Upper lobe of left lung (tissue), 6 donors: ENCODE data around the gene GTF2IRD1. TPM values are rescaled to one million over a fixed set of nuclear protein-coding genes. Genes with fewer than 3 reads are reported as not detected.

ENCODE experiments used
- ATAC-seq, 2 donors: fragments of 200-7000 bp; cut with Tn5 transposase; one replicate each; pipeline ENCODE4 v1.9.1; 2022; ENCODE audit warnings: mild to moderate bottlenecking in 2 of 2, moderate library complexity in 2 of 2; ENCODE audit not compliant: low FRiP score in 2 of 2
- DNase-seq, 2 donors: peaks; one replicate each; pipeline ENCODE4 v3.0.0-alpha.2; 2019 to 2020
- H3K27ac ChIP-seq, 4 donors: fragments of 200-600 bp; sonication (generic); one replicate each; pipeline ENCODE4 v1.5.1; 2016 to 2019
- H3K27me3 ChIP-seq, 4 donors: fragments of 200-600 bp; sonication (generic); one replicate each; pipeline ENCODE4 v1.5.1; 2017 to 2019
- H3K36me3 ChIP-seq, 4 donors: fragments of 200-600 bp; sonication (generic); one replicate each; pipeline ENCODE4 v1.5.1; 2016 to 2019
- H3K4me1 ChIP-seq, 4 donors: fragments of 200-600 bp; sonication (generic); one replicate each; pipeline ENCODE4 v1.5.1; 2018 to 2019
- H3K4me3 ChIP-seq, 4 donors: fragments of 200-600 bp; sonication (generic); one replicate each; pipeline ENCODE4 v1.5.1; 2017 to 2019; ENCODE audit warnings: mild to moderate bottlenecking in 2 of 4, moderate library complexity in 1 of 4
- H3K9me3 ChIP-seq, 4 donors: fragments of 200-600 bp; sonication (generic); one replicate each; pipeline ENCODE4 v1.5.1; 2018 to 2019
- EP300 ChIP-seq, 4 donors: sonication (generic); formaldehyde crosslinking; IDR thresholded peaks; one replicate each; pipeline ENCODE4 v1.5.1; 2017; ENCODE audit warnings: antibody characterized with exemption in 4 of 4, control low read depth in 2 of 4
- POLR2A ChIP-seq, 4 donors: fragments of 450-650 bp; IDR thresholded peaks; one replicate each; pipeline ENCODE4 v1.5.1; 2016 to 2017; ENCODE audit warnings: antibody characterized with exemption in 4 of 4, mild to moderate bottlenecking in 2 of 4
- POLR2AphosphoS5 ChIP-seq, 2 donors: sonication (generic); formaldehyde crosslinking; IDR thresholded peaks; one replicate each; pipeline ENCODE4 v1.5.1; 2017; ENCODE audit warnings: antibody characterized with exemption in 2 of 2
- WGBS, 2 donors: methylation state at CpG; one replicate each; pipeline ENCODE4 v1.1.5; 2017 to 2018; 5-methylcytosine and 5-hydroxymethylcytosine counted together
- total RNA-seq, 6 donors: library from RNA; depleted of rRNA in 4 of 6; stranded (reverse); fragments of >200 nt in 4 of 6; gene quantifications; one replicate each; pipeline versions ENCODE4 v1.1.0 to v1.2.1, GENCODE V29; 2016 to 2021
- TF ChIP-seq, protein P1 (sequence below), 6 experiments: fragments of 450-650 bp in 4 of 6; fragments of 200-600 bp in 2 of 6; sonication (generic) in 2 of 6; IDR thresholded peaks; one replicate each; pipeline ENCODE4 v1.5.1; 2016 to 2019; ENCODE audit warnings: antibody characterized with exemption in 6 of 6
- donor health status: DM: no; HTN: no; CAD: no; lungs with moderate emphysema.
- donor health status: DM: no; HTN: yes; CAD: no; lungs with severe emphysema.

The GTF2IRD1 gene
- total RNA-seq, 6 donors from 2014 or later: 16.4 to 41.9 (median 28.1) TPM

DNA sequence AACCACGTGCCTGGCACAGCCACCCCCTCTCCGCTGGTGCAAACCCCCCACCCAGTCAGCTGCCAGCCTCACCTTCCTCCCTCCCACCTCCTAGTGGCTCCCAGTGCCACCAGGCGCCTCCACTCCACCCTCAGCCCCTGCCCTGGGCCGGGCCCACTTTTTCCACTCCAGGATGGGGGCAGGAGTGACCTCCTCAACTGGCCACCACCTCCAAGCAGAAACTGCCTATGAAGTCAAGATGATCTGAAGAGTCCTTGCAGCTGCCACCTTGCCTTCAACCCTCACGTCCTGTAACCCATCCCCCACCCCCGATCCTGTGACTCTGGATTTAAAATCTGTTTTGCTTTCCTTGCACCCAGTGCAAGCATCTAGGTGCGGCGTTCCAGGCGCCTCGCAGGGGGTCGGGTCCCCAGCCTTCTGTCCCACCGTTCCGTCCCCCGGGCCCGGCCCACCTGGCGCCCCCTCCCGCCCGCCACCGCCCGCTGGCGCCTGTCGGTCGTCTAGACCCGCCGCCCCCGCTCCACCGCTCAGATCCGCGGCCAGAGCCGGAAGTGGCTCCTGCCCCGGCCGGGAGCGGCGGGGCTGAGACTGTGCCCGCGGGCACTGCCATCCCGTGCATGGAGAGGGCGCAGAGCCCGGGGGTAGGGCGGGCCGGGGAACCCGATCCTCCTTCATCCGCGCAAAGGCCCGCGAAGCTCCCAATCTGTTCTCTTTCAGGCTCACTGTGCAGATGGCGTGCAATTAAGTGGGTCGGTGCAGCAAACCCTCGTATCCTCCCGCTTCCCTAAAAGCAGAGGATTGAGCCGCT is 152.6 kb downstream of the GTF2IRD1 start:
- Histone ChIP-seq H3K4me3 (peak overlapping the region; percentile 24 to 59 (median 49)), H3K36me3 (peaks cover 0 to 6% (median under 1%) of the 10 kb centered on the region in 4 donors), H3K27me3 (no peaks in the 10 kb centered on the region), H3K4me1 (peaks cover 11 to 26% (median 18%) of the 10 kb centered on the region in 4 donors), H3K27ac (peak overlapping the region; percentile 49 to 87 (median 78)), H3K9me3 (no peaks in the 10 kb centered on the region)
- ATAC-seq: peak; percentile 68 to 78
- DNase-seq: peak; percentile 64 to 91
- WGBS, 2 donors: 7 to 8% methylated on average over 22 to 24 of the region's 51 CpGs
- TF ChIP-seq POLR2AphosphoS5 (IDR thresholded peaks at IDR 0.05) (no peak), POLR2A (IDR thresholded peaks at IDR 0.05) (peak in 1 of 4 donors; percentile 32), EP300 (IDR thresholded peaks at IDR 0.05) (no peak)
- TF ChIP-seq, protein P1, sequence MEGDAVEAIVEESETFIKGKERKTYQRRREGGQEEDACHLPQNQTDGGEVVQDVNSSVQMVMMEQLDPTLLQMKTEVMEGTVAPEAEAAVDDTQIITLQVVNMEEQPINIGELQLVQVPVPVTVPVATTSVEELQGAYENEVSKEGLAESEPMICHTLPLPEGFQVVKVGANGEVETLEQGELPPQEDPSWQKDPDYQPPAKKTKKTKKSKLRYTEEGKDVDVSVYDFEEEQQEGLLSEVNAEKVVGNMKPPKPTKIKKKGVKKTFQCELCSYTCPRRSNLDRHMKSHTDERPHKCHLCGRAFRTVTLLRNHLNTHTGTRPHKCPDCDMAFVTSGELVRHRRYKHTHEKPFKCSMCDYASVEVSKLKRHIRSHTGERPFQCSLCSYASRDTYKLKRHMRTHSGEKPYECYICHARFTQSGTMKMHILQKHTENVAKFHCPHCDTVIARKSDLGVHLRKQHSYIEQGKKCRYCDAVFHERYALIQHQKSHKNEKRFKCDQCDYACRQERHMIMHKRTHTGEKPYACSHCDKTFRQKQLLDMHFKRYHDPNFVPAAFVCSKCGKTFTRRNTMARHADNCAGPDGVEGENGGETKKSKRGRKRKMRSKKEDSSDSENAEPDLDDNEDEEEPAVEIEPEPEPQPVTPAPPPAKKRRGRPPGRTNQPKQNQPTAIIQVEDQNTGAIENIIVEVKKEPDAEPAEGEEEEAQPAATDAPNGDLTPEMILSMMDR (IDR thresholded peaks at IDR 0.05): no peak

DNA sequence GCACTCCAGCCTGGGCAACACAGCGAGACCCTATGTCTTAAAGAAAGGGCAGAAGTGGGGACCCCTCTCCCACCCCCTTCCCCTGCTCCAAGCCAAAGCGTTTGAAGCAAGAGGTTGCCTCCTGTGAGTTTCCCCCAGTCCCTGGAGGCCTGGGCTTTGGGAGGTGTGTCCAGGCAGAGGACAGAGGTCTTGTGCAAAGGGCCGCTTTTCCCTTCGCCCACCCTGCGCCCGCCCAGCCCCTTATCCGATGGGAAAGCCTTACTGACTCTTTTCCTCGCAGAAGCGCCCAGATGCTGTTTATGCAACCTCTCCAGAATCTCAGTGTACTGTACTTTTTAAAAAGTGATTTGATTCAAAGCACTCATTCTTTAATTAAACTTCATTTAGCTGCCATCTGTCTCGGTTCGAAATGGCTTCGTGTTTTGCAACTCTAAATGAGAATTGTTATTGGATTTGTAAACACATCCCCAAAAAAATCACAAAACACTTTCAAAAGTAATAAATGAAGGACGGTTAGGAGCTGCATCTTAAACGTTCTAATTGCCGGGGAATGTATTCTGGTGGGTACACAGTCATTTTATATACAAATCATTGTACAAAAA is 153.3 kb downstream of the GTF2IRD1 start:
- TF ChIP-seq, protein P1 (IDR thresholded peaks at IDR 0.05): no peak
- TF ChIP-seq POLR2A (IDR thresholded peaks at IDR 0.05) (no peak), POLR2AphosphoS5 (IDR thresholded peaks at IDR 0.05) (no peak), EP300 (IDR thresholded peaks at IDR 0.05) (no peak)
- H3K27me3 ChIP-seq: no peaks in the 10 kb centered on the region
- no peaks in the 10 kb centered on the region for H3K9me3 ChIP-seq
- peak overlapping the region; percentile 24 to 59 (median 49) for H3K4me3 ChIP-seq
- DNase-seq (peak in 1 of 2 donors; percentile 49), ATAC-seq (no peak)
- H3K27ac ChIP-seq: peak overlapping the region; percentile 49 to 87 (median 78)
- 57 to 67% methylated on average over 10 to 15 of the region's 15 CpGs for WGBS, 2 donors
- H3K4me1 ChIP-seq: peaks cover 11 to 26% (median 18%) of the 10 kb centered on the region in 4 donors
- H3K36me3 ChIP-seq: no peaks in the 10 kb centered on the region

DNA sequence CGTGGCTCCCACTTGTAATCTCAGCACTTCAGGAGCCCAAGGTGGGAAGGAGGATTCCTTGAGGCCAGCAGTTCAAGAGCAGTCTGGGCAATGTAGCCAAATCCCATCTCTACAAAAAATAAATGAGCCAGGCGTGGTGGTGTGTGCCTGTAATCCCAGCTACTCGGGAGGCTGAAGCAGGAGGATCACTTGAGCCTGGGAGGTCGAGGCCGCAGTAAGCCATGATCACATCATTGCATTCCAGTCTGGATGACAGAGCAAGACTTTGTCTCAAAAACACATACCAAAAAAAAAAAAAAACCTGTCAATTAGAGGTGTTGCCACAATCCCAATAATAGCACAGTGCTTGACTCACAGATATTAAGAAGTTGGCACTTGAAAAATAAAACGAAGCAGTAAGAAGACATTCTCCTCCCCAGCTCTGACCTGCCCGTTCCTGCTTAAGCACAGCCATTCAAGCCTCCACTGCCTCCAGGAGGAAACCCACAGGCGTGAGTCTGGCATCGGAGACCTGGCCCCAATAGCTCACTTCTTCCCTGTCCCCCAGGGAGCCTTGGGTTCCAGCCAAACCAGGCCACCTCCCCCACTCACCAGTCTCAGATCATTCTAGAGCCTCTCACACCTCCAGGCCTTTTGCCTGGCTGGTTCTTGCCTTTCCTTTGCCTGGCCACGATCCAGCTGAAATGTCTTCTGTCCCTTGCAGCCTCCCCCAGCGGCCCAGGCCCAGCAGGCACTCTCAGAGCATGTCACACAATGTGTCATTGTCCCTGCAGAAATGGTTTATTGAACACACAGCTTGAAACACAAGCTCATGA is 158.5 kb downstream of the GTF2IRD1 start:
- TF ChIP-seq EP300 (IDR thresholded peaks at IDR 0.05): no peak
- no peak for TF ChIP-seq POLR2A (IDR thresholded peaks at IDR 0.05)
- TF ChIP-seq, protein P1 (IDR thresholded peaks at IDR 0.05): no peak
- no peak for TF ChIP-seq POLR2AphosphoS5 (IDR thresholded peaks at IDR 0.05)
- Histone ChIP-seq H3K36me3 (no peaks in the 10 kb centered on the region), H3K4me1 (peaks cover 3 to 10% (median 7%) of the 10 kb centered on the region in 4 donors), H3K4me3 (no peak overlapping the region), H3K27me3 (no peaks in the 10 kb centered on the region), H3K27ac (peak overlapping the region in 3 of 4 donors; percentile 61 to 78 (median 62)), H3K9me3 (no peaks in the 10 kb centered on the region)
- DNase-seq (peak; percentile 42 to 63), ATAC-seq (peak; percentile 6 to 65)
- 47 to 56% methylated on average over 11 of the region's 11 CpGs for WGBS, 2 donors

DNA sequence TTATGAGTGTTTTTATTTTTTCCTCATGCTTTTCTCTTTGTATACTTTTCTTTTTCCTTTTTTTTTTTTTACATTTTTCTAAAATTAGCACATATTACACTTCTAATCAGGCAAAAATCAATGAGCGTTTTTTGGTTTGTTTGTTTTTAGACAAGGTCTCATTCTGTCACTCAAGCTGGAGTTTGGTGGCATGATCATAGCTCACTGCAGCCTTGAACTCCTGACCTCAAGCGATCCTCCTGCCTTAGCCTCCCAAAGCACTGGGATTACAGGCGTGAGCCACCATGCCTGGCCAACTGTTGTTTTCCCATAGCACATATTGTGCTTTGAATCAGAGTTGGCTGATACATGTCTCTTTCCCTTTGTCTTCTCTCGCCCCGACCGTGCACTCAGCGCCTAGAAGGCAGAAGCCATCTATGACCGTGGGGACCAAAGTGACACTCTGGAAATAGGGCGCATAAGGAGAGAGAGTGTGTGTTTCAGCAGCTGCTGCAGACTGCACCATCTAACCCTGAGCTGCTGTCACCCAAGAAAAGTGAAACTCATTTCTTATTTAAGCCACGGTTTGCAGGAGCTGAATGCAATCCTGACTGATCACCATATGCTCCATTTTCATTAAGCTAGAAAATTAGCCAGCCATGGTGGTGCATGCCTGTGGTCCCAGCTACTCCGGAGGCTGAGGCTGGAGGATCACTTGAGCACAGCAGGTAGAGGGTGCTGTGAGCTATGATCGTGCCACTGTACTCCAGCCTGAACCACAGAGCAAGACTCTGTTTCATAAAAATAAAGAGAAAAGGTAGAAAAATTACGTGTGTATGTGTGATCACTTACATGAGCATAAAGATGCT is 162.5 kb downstream of the GTF2IRD1 start:
- Histone ChIP-seq H3K4me3 (no peak overlapping the region), H3K9me3 (no peaks in the 10 kb centered on the region), H3K27me3 (no peaks in the 10 kb centered on the region), H3K36me3 (no peaks in the 10 kb centered on the region), H3K27ac (no peak overlapping the region), H3K4me1 (peaks cover 4 to 18% (median 9%) of the 10 kb centered on the region in 4 donors)
- TF ChIP-seq EP300 (IDR thresholded peaks at IDR 0.05) (no peak), POLR2AphosphoS5 (IDR thresholded peaks at IDR 0.05) (no peak), POLR2A (IDR thresholded peaks at IDR 0.05) (no peak)
- TF ChIP-seq, protein P1 (IDR thresholded peaks at IDR 0.05): no peak
- DNase-seq (no peak), ATAC-seq (no peak)
- WGBS, 2 donors: 91 to 94% methylated on average over 13 of the region's 13 CpGs
